ENCODE measurements around the gene GLB1L3.
"Not testable (repeated sequence)": the region's sequence is repeated elsewhere in the genome, so short reads cannot be mapped to it uniquely, and the experiment has no call there.

Gene GLB1L3

GRCh38 chr11:134313821-134314607 lies 37.8 kb downstream of the GLB1L3 start:
- DNase-seq (ENCODE audit: low read depth in 2 of 2), result no peak

- DNase-seq (ENCODE audit: low read depth in 2 of 2), result no peak
Observed at GRCh38 chr11:134317103-134317502, 40.9 kb downstream of the GLB1L3 start.

GRCh38 chr11:134321373-134321772 lies 45.2 kb downstream of the GLB1L3 start:
- DNase-seq (ENCODE audit: low read depth in 2 of 2), result not testable (repeated sequence)

GRCh38 chr11:134322553-134322952 lies 46.4 kb downstream of the GLB1L3 start:
- DNase-seq (ENCODE audit: low read depth in 2 of 2), result no peak

GRCh38 chr11:134328433-134328832 lies 52.3 kb downstream of the GLB1L3 start:
- DNase-seq (ENCODE audit: low read depth in 2 of 2), result no peak

- no peak for DNase-seq (ENCODE audit: low read depth in 2 of 2)
Observed at GRCh38 chr11:134330611-134331353, 54.6 kb downstream of the GLB1L3 start.

- DNase-seq (ENCODE audit: low read depth in 2 of 2), result peak; percentile 63 to 68
Observed at GRCh38 chr11:134331354-134332188, 55.4 kb downstream of the GLB1L3 start, which contains the start of gene GLB1L2. GLB1L2 (plus strand) TSS chr11:134331988; CDS start chr11:134332062, 74 bp downstream.

- DNase-seq (ENCODE audit: low read depth in 2 of 2), result peak; percentile 4 to 13
Observed at GRCh38 chr11:134332189-134332631, 56.0 kb downstream of the GLB1L3 start.

- DNase-seq (ENCODE audit: low read depth in 2 of 2), result no peak
Observed at GRCh38 chr11:134332782-134333181, 56.6 kb downstream of the GLB1L3 start.

- no peak for DNase-seq (ENCODE audit: low read depth in 2 of 2)
Observed at GRCh38 chr11:134333312-134333711, 57.1 kb downstream of the GLB1L3 start.

- no peak for DNase-seq (ENCODE audit: low read depth in 2 of 2)
Observed at GRCh38 chr11:134333946-134334345, 57.8 kb downstream of the GLB1L3 start.

- DNase-seq (ENCODE audit: low read depth in 2 of 2), result no peak
Observed at GRCh38 chr11:134334796-134335571, 58.8 kb downstream of the GLB1L3 start.

GRCh38 chr11:134337051-134337450 lies 60.9 kb downstream of the GLB1L3 start:
- no peak for DNase-seq (ENCODE audit: low read depth in 2 of 2)

- DNase-seq (ENCODE audit: low read depth in 2 of 2), result no peak
Observed at GRCh38 chr11:134338068-134338467, 61.9 kb downstream of the GLB1L3 start.

- DNase-seq (ENCODE audit: low read depth in 2 of 2), result no peak
Observed at GRCh38 chr11:134338654-134339053, 62.5 kb downstream of the GLB1L3 start.

GRCh38 chr11:134339756-134340155 lies 63.6 kb downstream of the GLB1L3 start:
- DNase-seq (ENCODE audit: low read depth in 2 of 2), result no peak

GRCh38 chr11:134340354-134340964 lies 64.3 kb downstream of the GLB1L3 start:
- DNase-seq (ENCODE audit: low read depth in 2 of 2), result no peak

GRCh38 chr11:134341805-134342571 lies 65.8 kb downstream of the GLB1L3 start:
- DNase-seq (ENCODE audit: low read depth in 2 of 2), result no peak

- DNase-seq (ENCODE audit: low read depth in 2 of 2), result no peak
Observed at GRCh38 chr11:134342572-134343340, 66.6 kb downstream of the GLB1L3 start.
